OCI-LY7 (cell line): Measurements from ENCODE around the gene DNAJB4. TPM values are rescaled to one million over a fixed set of nuclear protein-coding genes. Genes with fewer than 3 reads are reported as not detected.

Experiments
- BruUV-seq: library from RNA; stranded (reverse); fragments of 400-500 nt; replicated peaks from 2 replicates; lab custom pipeline; 2021; lab: Mats Ljungman, UMichigan
- CTCF ChIA-PET: fragments of 300-600 bp; sonication (Branson Sonifier 250); formaldehyde crosslinking; loops from one replicate; lab custom pipeline; 2022; ENCODE audit warnings: antibody characterized with exemption; ENCODE audit not compliant: unreplicated experiment; lab: Charles Lee
- POLR2A ChIA-PET: fragments of 300-600 bp; sonication (Branson Sonifier 250); formaldehyde crosslinking; loops from one replicate; lab custom pipeline; 2022; ENCODE audit warnings: antibody characterized with exemption; lab: Charles Lee
- DNase-seq: peaks from one replicate; pipeline ENCODE4 v3.0.0-alpha.2; 2015; ENCODE audit warnings: low spot score
- H2AFZ ChIP-seq: fragments of 200-600 bp; sonication (generic), shearing (Covaris generic); 2 replicates; pipeline ENCODE4 v1.6.1; 2014; ENCODE audit warnings: mild to moderate bottlenecking, antibody characterized with exemption, low read length, moderate library complexity
- H3K27ac ChIP-seq: fragments of 200-600 bp; sonication (generic); 2 replicates; pipeline ENCODE4 v1.5.1; 2014; ENCODE audit warnings: mixed run types, low read depth, mild to moderate bottlenecking, moderate library complexity, low read length, inconsistent platforms; ENCODE audit not compliant: poor library complexity, severe bottlenecking
- H3K36me3 ChIP-seq: fragments of 200-600 bp; sonication (generic); 2 replicates; pipeline ENCODE4 v1.6.1; 2014; ENCODE audit warnings: mild to moderate bottlenecking, antibody characterized with exemption, low read length, moderate library complexity, mixed read lengths; ENCODE audit not compliant: insufficient read depth
- H3K4me1 ChIP-seq: fragments of 200-600 bp; sonication (generic); 2 replicates; pipeline ENCODE4 v1.5.1; 2014; ENCODE audit warnings: mild to moderate bottlenecking, low read length; ENCODE audit not compliant: insufficient read depth, poor library complexity, severe bottlenecking
- H3K4me2 ChIP-seq: fragments of 200-600 bp; sonication (generic); 2 replicates; pipeline ENCODE4 v1.6.1; 2014; ENCODE audit warnings: mild to moderate bottlenecking, low read length
- H3K4me3 ChIP-seq: fragments of 200-600 bp; sonication (generic); 2 replicates; pipeline ENCODE4 v1.5.1; 2014; ENCODE audit warnings: mild to moderate bottlenecking, low read depth, low read length; ENCODE audit not compliant: poor library complexity, severe bottlenecking
- H3K79me2 ChIP-seq: fragments of 200-600 bp; sonication (generic); 2 replicates; pipeline ENCODE4 v1.6.1; 2016; ENCODE audit warnings: low read depth, mild to moderate bottlenecking, low read length, moderate library complexity, mixed read lengths; ENCODE audit not compliant: insufficient read depth
- H3K9me2 ChIP-seq: fragments of 200-600 bp; sonication (generic); 2 replicates; pipeline ENCODE4 v1.6.1; 2016; ENCODE audit warnings: mild to moderate bottlenecking, low read length, mixed read lengths; ENCODE audit not compliant: insufficient read depth
- H3K9me3 ChIP-seq: fragments of 200-600 bp; sonication (generic); 2 replicates; pipeline ENCODE4 v1.6.1; 2014; ENCODE audit warnings: mild to moderate bottlenecking, mixed run types, low read length, mixed read lengths
- H4K20me1 ChIP-seq: fragments of 200-600 bp; sonication (generic); 2 replicates; pipeline ENCODE4 v1.6.1; 2014; ENCODE audit warnings: mild to moderate bottlenecking, antibody characterized with exemption, low read length, moderate library complexity, mixed read lengths; ENCODE audit not compliant: insufficient read depth
- CTCF ChIP-seq: fragments of 200-600 bp; sonication (generic); conservative IDR thresholded peaks from 2 replicates; pipeline ENCODE4 v1.5.1; 2014; ENCODE audit warnings: mild to moderate bottlenecking, antibody characterized with exemption, low read length, moderate library complexity, mixed read lengths
- EZH2phosphoT487 ChIP-seq: fragments of 200-600 bp; sonication (generic); IDR thresholded peaks from 2 replicates; pipeline ENCODE4 v1.6.1; 2018; ENCODE audit warnings: low read depth, borderline replicate concordance, mild to moderate bottlenecking, mixed run types, antibody characterized with exemption, low read length, moderate library complexity, mixed read lengths
- intact Hi-C: fragments of 100-400 bp; cut with micrococcal nuclease; formaldehyde crosslinking; loops from one replicate; pipeline ENCODE4 v1.10.0; 2022; ENCODE audit not compliant: unreplicated experiment
- total RNA-seq, 2 experiments: library from RNA; depleted of rRNA in 1 of 2; stranded (reverse); fragments of >200 nt in 1 of 2; shearing (Covaris generic) in 1 of 2; gene quantifications; 2 replicates each; pipeline ENCODE4 v1.2.3, GENCODE V29; 2014 to 2022

DNAJB4 gene
- total RNA-seq, 2 experiments from 2014 or later, result 12.6 to 15.8 TPM

- no peaks in the 10 kb centered on the region for H3K9me3 ChIP-seq
- TF ChIP-seq CTCF (no peak), EZH2phosphoT487 (no peak)
- H4K20me1 ChIP-seq, result no peaks in the 10 kb centered on the region
- no peaks in the 10 kb centered on the region for H3K36me3 ChIP-seq
- POLR2A ChIA-PET, result no interaction called here
- H3K27ac ChIP-seq, result no peak overlapping the region
- H3K4me2 ChIP-seq, result no peak overlapping the region
- intact Hi-C loops, result no loop called here
- BruUV-seq, result no TSS peak
- no peak for DNase-seq
- H3K4me1 ChIP-seq, result no peaks in the 10 kb centered on the region
- CTCF ChIA-PET, result no interaction called here
- no peaks in the 10 kb centered on the region for H3K9me2 ChIP-seq
- no peak overlapping the region for H3K4me3 ChIP-seq
- H3K79me2 ChIP-seq, result no peaks in the 10 kb centered on the region
- H2AFZ ChIP-seq, result peak overlapping the region; percentile 72; the same call in 1 of the 2 replicates
These were observed 50.9 kb downstream of the DNAJB4 start for GRCh38 chr1:78055565-78056132.

DNA sequence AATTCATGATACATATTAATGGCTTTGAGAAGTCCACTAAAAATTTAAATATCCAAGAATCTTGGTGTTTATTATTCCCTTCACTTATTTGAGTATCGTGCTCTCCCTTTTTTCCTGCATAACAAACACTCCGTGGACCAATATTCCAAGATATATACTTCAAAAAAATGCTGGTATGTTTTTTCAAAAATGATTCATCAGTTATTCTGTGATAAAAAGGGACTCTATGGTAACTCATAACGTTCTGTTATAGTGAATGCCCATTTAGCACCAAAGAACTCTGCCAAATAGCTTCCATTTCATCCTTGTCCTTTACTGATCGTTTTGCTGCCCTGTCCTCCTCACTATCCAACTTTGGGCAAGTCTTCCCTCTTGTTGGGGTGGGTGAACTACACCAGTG is 53.9 kb downstream of the DNAJB4 start:
- no peak for DNase-seq
- no peak overlapping the region for H3K4me3 ChIP-seq
- H3K4me1 ChIP-seq, result no peaks in the 10 kb centered on the region
- H3K36me3 ChIP-seq, result no peaks in the 10 kb centered on the region
- no peaks in the 10 kb centered on the region for H3K9me3 ChIP-seq
- H4K20me1 ChIP-seq, result no peaks in the 10 kb centered on the region
- ChIA-PET POLR2A (interaction anchor here (0.6 kb wide), 2 partner anchors 249 to 252 kb away, joined by 3 read pairs; no protein-coding TSS in a partner anchor), CTCF (no interaction called here)
- no peak for TF ChIP-seq CTCF
- TF ChIP-seq EZH2phosphoT487, result no peak
- BruUV-seq, result no TSS peak
- no peak overlapping the region for H3K27ac ChIP-seq
- no peak overlapping the region for H3K4me2 ChIP-seq
- no peak overlapping the region for H2AFZ ChIP-seq
- H3K79me2 ChIP-seq, result no peaks in the 10 kb centered on the region
- H3K9me2 ChIP-seq, result no peaks in the 10 kb centered on the region
- intact Hi-C loops, result no loop called here

- no peaks in the 10 kb centered on the region for H3K4me1 ChIP-seq
- intact Hi-C loops, result no loop called here
- no peaks in the 10 kb centered on the region for H4K20me1 ChIP-seq
- POLR2A ChIA-PET, result interaction anchor here (0.7 to 1.0 kb wide), 2 partner anchors 58 to 587 kb away, joined by 3 to 6 read pairs; no protein-coding TSS in a partner anchor
- H2AFZ ChIP-seq, result no peak overlapping the region
- H3K9me3 ChIP-seq, result no peaks in the 10 kb centered on the region
- H3K4me2 ChIP-seq, result no peak overlapping the region
- H3K27ac ChIP-seq, result no peak overlapping the region
- BruUV-seq, result no TSS peak
- no peak overlapping the region for H3K4me3 ChIP-seq
- TF ChIP-seq EZH2phosphoT487 (no peak), CTCF (0 out of 2 replicates have a peak, but pooled peaks have one; percentile 17)
- no peaks in the 10 kb centered on the region for H3K9me2 ChIP-seq
- H3K79me2 ChIP-seq, result no peaks in the 10 kb centered on the region
- DNase-seq, result no peak
- CTCF ChIA-PET, result no interaction called here
- no peaks in the 10 kb centered on the region for H3K36me3 ChIP-seq
These were observed 56.3 kb downstream of the DNAJB4 start for GRCh38 chr1:78060857-78061563.
